ENCODE results near the gene BLOC1S5. TPM values are rescaled to one million over a fixed set of nuclear protein-coding genes. Genes with fewer than 3 reads are reported as not detected.
A peak's percentile ranks its signal among the peaks of the same experiment; 100 is the strongest.

The BLOC1S5 gene
- total and polyA plus RNA-seq, 2 of the 8 experiments (the other 6 are each of a cell fraction or from before 2014, with no cell fraction given) = 3.4 to 17.2 TPM

- CTCF ChIA-PET (ENCODE audit: partially characterized antibody) = interaction anchor here (1.7 kb wide), 1 partner anchor 37 kb away, joined by 6 read pairs; no protein-coding TSS in a partner anchor
- DNase-seq (ENCODE audit: low read depth in 1 of 2, low spot score in 2 of 2) (no peak), FAIRE-seq (no peak)
- Histone ChIP-seq H3K18ac (ENCODE audit: extremely low read depth, low read length) (no peak overlapping the region), H2AFZ (ENCODE audit: low read length) (no peak overlapping the region), H3K27me3 (replicated peaks in 1 of 4; ENCODE audit: control insufficient read depth in 3 of 4, extremely low read depth in 1 of 4, insufficient read depth in 3 of 4, low read length in 3 of 4) (no peaks in the 10 kb centered on the region), H2AK5ac (ENCODE audit: low read depth, low read length) (no peak overlapping the region), H3K27ac (ENCODE audit: low read depth, low read length) (no peak overlapping the region), H3K4ac (replicated peaks; ENCODE audit: insufficient read length, low read depth, low read length) (no peak overlapping the region), H3K9me3 (ENCODE audit: insufficient read depth in 2 of 2, low read depth in 1 of 2, low read length in 1 of 2) (peaks cover 3 to 6% of the 10 kb centered on the region in 2 experiments; a peak in 3 of 4 replicates), H2BK120ac (replicated peaks; ENCODE audit: low read depth, low read length) (no peak overlapping the region), H2BK12ac (ENCODE audit: low read depth, low read length) (no peak overlapping the region), H3K79me1 (ENCODE audit: low read depth, low read length) (no peaks in the 10 kb centered on the region), H3K56ac (replicated peaks; ENCODE audit: insufficient read length, low read depth, low read length) (no peak overlapping the region), H3K4me3 (ENCODE audit: extremely low read depth in 1 of 4, insufficient read depth in 2 of 4, low read depth in 3 of 4, low read length in 4 of 4) (no peak overlapping the region), H3K4me2 (ENCODE audit: insufficient read depth in 1 of 2, low read depth in 2 of 2, low read length in 2 of 2) (no peak overlapping the region), H2BK20ac (ENCODE audit: low read length) (no peak overlapping the region), H3K36me3 (ENCODE audit: control insufficient read depth in 2 of 4, insufficient read depth in 4 of 4, low read length in 3 of 4) (peaks cover 0 to 1% (median 0%) of the 10 kb centered on the region in 4 experiments; a peak in 1 of 8 replicates), H3K14ac (ENCODE audit: insufficient read length) (no peak overlapping the region), H3K4me1 (replicated peaks in 1 of 4; ENCODE audit: control insufficient read depth in 3 of 4, insufficient read depth in 4 of 4, low read length in 3 of 4) (no peaks in the 10 kb centered on the region), H2BK5ac (ENCODE audit: low read depth, low read length) (no peak overlapping the region), H3K23ac (ENCODE audit: insufficient read length) (no peak overlapping the region), H3K79me2 (ENCODE audit: control insufficient read depth in 1 of 2, insufficient read depth in 2 of 2, low read length in 2 of 2) (no peaks in the 10 kb centered on the region), H3K9ac (replicated peaks in 1 of 4; ENCODE audit: extremely low read depth in 1 of 4, low read depth in 3 of 4, low read length in 3 of 4) (peak overlapping the region in 1 of 4 experiments; percentile 12; a peak in 1 of 7 replicates), H2BK15ac (ENCODE audit: low read length) (no peak overlapping the region), H4K20me1 (replicated peaks in 1 of 2; ENCODE audit: control insufficient read depth in 1 of 2, insufficient read depth in 2 of 2, low read length in 2 of 2) (no peaks in the 10 kb centered on the region), H4K91ac (replicated peaks; ENCODE audit: insufficient read length, low read length) (no peak overlapping the region), H3K23me2 (ENCODE audit: low read depth, low read length) (no peaks in the 10 kb centered on the region), H4K8ac (ENCODE audit: extremely low read depth, insufficient read depth, low read length) (no peak overlapping the region; the same call in 1 of the 2 replicates), H4K5ac (ENCODE audit: insufficient read length, low read depth, low read length) (no peak overlapping the region)
- 85% methylated on average over 18 of the region's 18 CpGs; no CpG with 5 or more reads in 1 of the 2 experiments for WGBS, 2 experiments (ENCODE audit: extremely low coverage in 1 of 2, insufficient coverage in 1 of 2, insufficient read length in 1 of 2, insufficient replicate concordance in 2 of 2, low coverage in 1 of 2, low lambda C conversion rate in 2 of 2, missing lambda C conversion rate in 1 of 2)
- POLR2A ChIA-PET (ENCODE audit: partially characterized antibody) = no interaction called here
- TF ChIP-seq NRF1 (IDR thresholded peaks at IDR 0.05; ENCODE audit: low read depth, low read length) (no peak), SRF (IDR thresholded peaks at IDR 0.05; ENCODE audit: low read depth, low read length) (no peak), SUZ12 (IDR thresholded peaks at IDR 0.05; ENCODE audit: low read length) (no peak), RFX5 (IDR thresholded peaks at IDR 0.05; ENCODE audit: borderline replicate concordance, low read depth, low read length) (no peak), GABPA (IDR thresholded peaks at IDR 0.05; ENCODE audit: borderline replicate concordance, insufficient read depth, low read length) (no peak), KDM5A (IDR thresholded peaks at IDR 0.05; ENCODE audit: low read length) (no peak), CEBPB (IDR thresholded peaks at IDR 0.05; ENCODE audit: low read depth, low read length) (no peak), EP300 (IDR thresholded peaks at IDR 0.05; ENCODE audit: borderline replicate concordance in 1 of 2, low read depth in 2 of 2, low read length in 2 of 2) (no peak)
Observed at GRCh38 chr6:7974938-7975763, 89.0 kb downstream of the BLOC1S5 start.
